ENCODE results near the gene STIM1.

- TF ChIP-seq EZH2 (IDR thresholded peaks at IDR 0.05), result no peak
- TF ChIP-seq POLR2AphosphoS5 (IDR thresholded peaks at IDR 0.05; ENCODE audit: borderline replicate concordance, low read depth, low read length), result no peak
- TF ChIP-seq FOXP2 (optimal IDR thresholded peaks at IDR 0.05; ENCODE audit: control extremely low read depth, extremely low read length, insufficient read depth), result no peak
These were observed 104.4 kb downstream of the STIM1 start for GRCh38 chr11:3959903-3960265.
